HG02763 (cell line): ENCODE results near the gene PLEKHM1.
"Not testable (repeated sequence)": the region's sequence is repeated elsewhere in the genome, so short reads cannot be mapped to it uniquely, and the experiment has no call there.

Experiments used
- ATAC-seq: cut with Tn5 transposase; IDR thresholded peaks from one replicate; pipeline ENCODE4 v1.9.1; 2021; ENCODE audit warnings: mild to moderate bottlenecking, moderate library complexity; ENCODE audit not compliant: unreplicated experiment

The PLEKHM1 gene

GRCh38 chr17:45461524-45462327, 28.8 kb downstream of the PLEKHM1 start:
- peak; percentile 68 for ATAC-seq

- not testable (repeated sequence) for ATAC-seq
These were observed 30.1 kb downstream of the PLEKHM1 start for GRCh38 chr17:45460422-45460821.

GRCh38 chr17:45454341-45454740, 36.2 kb downstream of the PLEKHM1 start:
- not testable (repeated sequence) for ATAC-seq

- ATAC-seq: not testable (repeated sequence)
These were observed 36.8 kb downstream of the PLEKHM1 start for GRCh38 chr17:45453731-45454130.

GRCh38 chr17:45453225-45453534, 37.3 kb downstream of the PLEKHM1 start:
- ATAC-seq: not testable (repeated sequence)

GRCh38 chr17:45452329-45453224, 37.9 kb downstream of the PLEKHM1 start:
- ATAC-seq: not testable (repeated sequence)

GRCh38 chr17:45451660-45452059, 38.9 kb downstream of the PLEKHM1 start:
- not testable (repeated sequence) for ATAC-seq

- ATAC-seq: no peak
These were observed 39.4 kb downstream of the PLEKHM1 start for GRCh38 chr17:45451131-45451530.

- ATAC-seq: not testable (repeated sequence)
These were observed 40.7 kb downstream of the PLEKHM1 start for GRCh38 chr17:45449708-45450329.

- not testable (repeated sequence) for ATAC-seq
These were observed 41.3 kb downstream of the PLEKHM1 start for GRCh38 chr17:45449260-45449659.

- not testable (repeated sequence) for ATAC-seq
These were observed 42.0 kb downstream of the PLEKHM1 start for GRCh38 chr17:45448483-45448882.

- not testable (repeated sequence) for ATAC-seq
These were observed 42.5 kb downstream of the PLEKHM1 start for GRCh38 chr17:45448066-45448465.

GRCh38 chr17:45447650-45448049, 42.9 kb downstream of the PLEKHM1 start:
- ATAC-seq: not testable (repeated sequence)

GRCh38 chr17:45446872-45447625, 43.5 kb downstream of the PLEKHM1 start:
- not testable (repeated sequence) for ATAC-seq

GRCh38 chr17:45445901-45446743, 44.4 kb downstream of the PLEKHM1 start:
- not testable (repeated sequence) for ATAC-seq

- ATAC-seq: not testable (repeated sequence)
These were observed 45.4 kb downstream of the PLEKHM1 start for GRCh38 chr17:45444856-45445820.

GRCh38 chr17:45444301-45444700, 46.2 kb downstream of the PLEKHM1 start:
- ATAC-seq: not testable (repeated sequence)
